Measurements from ENCODE around the gene MAFB.

MAFB gene

DNA sequence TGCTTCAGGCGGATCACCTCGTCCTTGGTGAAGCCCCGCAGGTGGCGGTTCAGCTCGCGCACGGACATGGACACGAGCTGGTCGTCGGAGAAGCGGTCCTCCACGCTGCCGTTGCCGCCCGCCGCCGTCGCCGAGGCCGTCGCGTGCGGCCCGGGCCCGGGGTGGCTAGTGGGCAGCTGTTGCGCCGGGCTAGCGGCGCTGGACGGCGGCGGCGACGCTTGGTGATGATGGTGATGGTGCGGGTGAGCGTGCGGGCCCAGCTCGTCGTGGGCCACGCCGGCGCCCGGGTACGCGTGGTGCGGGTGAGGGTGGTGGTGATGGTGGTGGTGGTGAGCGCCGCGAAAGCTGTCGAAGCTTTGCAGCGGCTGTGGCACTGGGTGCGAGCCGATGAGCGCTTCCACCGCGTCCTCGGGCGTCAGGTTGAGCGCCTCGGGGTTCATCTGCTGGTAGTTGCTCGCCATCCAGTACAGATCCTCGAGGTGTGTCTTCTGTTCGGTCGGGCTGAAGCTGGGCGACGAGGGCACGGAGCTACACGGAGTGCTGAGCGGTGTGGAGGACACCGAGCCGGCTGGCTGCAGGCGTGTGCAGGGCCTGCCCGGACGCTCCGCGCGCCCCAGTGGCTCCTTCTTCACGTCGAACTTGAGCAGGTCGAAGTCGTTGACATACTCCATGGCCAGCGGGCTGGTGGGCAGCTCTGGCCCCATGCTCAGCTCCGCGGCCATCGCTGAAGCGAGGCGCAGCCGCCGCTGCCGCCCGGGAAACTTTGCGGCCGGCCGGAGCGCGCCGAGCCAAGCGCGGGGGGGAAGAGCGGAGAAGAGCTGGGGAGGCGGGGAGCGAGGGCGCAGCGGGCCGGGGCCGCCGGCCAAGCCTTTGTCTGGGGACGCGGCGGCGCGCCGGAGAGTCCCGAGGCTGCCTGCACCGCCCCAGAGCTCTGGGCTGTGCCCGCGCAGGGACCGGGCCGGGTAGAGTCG, 622 bp downstream of the MAFB start:
- TF ChIP-seq, protein P1, sequence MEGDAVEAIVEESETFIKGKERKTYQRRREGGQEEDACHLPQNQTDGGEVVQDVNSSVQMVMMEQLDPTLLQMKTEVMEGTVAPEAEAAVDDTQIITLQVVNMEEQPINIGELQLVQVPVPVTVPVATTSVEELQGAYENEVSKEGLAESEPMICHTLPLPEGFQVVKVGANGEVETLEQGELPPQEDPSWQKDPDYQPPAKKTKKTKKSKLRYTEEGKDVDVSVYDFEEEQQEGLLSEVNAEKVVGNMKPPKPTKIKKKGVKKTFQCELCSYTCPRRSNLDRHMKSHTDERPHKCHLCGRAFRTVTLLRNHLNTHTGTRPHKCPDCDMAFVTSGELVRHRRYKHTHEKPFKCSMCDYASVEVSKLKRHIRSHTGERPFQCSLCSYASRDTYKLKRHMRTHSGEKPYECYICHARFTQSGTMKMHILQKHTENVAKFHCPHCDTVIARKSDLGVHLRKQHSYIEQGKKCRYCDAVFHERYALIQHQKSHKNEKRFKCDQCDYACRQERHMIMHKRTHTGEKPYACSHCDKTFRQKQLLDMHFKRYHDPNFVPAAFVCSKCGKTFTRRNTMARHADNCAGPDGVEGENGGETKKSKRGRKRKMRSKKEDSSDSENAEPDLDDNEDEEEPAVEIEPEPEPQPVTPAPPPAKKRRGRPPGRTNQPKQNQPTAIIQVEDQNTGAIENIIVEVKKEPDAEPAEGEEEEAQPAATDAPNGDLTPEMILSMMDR (IDR thresholded peaks at IDR 0.05; ENCODE audit: insufficient read depth, low read depth, low read length, missing control alignments): no peak
- DNase-seq (ENCODE audit: low read depth): no peak
- H3K4me3 ChIP-seq (ENCODE audit: low read depth, low read length): no peak overlapping the region; the same call in 1 of the 2 replicates

DNA sequence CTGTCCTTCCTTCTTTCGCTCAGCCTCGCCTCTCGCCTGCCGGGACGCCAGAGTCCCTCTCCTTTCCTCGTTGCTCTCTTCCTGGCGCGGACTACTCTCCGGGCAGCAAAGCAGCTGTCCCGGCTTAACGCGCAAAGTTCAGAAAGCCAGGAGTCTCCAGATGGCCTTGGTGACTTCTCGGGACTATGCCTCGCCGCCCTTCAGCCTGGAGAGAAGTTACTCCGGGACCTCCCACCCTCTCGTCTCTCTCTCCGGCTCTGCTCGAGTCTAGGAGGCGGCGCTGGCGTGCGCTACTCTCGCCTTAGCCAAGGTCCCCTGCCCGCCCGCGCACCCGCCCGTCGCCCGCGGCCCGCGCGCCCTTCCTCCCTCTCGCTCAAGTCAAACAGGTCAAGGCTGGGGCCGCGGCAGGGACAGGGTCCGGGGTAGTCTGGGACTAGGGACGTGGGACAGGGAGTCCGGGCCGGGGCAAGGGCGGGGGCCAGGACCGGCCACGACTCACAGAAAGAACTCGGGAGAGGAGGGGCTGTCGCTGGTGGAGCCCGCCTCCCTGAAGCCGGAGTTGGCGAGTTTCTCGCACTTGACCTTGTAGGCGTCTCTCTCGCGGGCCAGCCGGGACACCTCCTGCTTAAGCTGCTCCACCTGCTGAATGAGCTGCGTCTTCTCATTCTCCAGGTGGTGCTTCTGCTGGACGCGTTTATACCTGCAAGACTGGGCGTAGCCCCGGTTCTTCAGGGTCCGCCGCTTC, 1.5 kb downstream of the MAFB start:
- TF ChIP-seq, protein P1 (IDR thresholded peaks at IDR 0.05; ENCODE audit: insufficient read depth, low read depth, low read length, missing control alignments): no peak
- no peak overlapping the region for H3K4me3 ChIP-seq (ENCODE audit: low read depth, low read length)
- no peak for DNase-seq (ENCODE audit: low read depth)

DNA sequence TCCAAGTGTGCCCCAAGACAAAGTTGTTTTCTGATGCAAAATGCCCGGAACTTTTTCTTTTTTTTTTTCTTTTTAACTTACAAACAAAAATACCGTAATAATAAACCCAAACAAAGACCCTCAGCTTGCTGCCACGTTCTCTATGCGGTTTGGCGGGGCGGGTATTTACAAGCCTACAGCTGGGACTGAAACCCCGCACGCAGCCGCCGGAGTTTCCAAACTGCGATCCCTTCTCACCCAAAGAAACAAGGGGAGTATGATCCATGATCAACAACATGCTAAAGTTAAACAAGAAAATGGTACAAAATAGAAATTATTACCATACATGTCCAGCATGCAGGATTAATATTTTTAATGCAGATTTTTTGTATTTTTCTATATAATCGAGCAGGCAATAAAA, 2.1 kb downstream of the MAFB start:
- H3K4me3 ChIP-seq (ENCODE audit: low read depth, low read length): no peak overlapping the region
- TF ChIP-seq, protein P1 (IDR thresholded peaks at IDR 0.05; ENCODE audit: insufficient read depth, low read depth, low read length, missing control alignments): no peak
- no peak for DNase-seq (ENCODE audit: low read depth)

DNA sequence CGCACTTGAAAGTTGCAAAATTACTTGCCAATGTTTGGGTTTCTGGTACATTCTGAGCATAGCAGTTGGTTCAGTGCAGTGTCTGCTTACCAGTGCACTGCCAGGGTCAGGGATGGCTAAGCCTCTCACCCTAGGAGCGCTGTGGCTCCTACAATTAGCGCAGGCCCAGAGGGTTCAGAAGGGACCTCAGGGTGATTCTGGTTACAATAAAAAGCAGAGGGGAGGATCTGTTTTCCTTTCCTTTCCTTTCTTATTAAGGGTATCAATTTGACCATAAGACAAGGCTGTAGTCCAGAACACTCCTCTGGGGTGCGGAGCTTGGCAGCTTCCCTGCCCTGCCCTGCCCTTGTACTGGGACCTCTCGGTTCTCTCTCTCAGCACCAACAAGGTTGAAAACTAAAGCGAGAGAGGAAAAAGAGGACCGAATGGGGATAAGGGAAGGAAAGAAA, 2.6 kb downstream of the MAFB start:
- no peak overlapping the region for H3K4me3 ChIP-seq (ENCODE audit: low read depth, low read length)
- DNase-seq (ENCODE audit: low read depth): no peak
- TF ChIP-seq, protein P1 (IDR thresholded peaks at IDR 0.05; ENCODE audit: insufficient read depth, low read depth, low read length, missing control alignments): no peak

DNA sequence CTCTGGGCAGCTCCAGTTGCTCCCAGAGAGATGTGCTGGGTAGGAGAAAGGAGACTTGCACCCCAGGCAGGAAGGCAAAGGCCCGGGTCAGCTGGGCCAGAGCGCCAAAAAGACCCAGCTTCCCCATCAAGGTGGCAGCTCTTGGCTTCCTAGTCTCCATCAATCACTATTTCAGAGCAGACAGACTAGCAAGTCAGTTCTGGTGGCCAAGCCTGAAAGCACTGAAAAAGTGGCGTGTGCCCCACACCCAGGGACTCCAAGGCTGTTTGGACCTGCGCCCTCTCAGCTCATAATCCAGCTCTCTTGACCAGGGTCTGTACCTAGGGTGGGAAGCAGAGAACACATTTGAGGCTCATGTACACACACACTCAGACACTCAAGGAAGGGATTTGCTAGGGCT, 3.7 kb downstream of the MAFB start:
- H3K4me3 ChIP-seq (ENCODE audit: low read depth, low read length): no peak overlapping the region
- TF ChIP-seq, protein P1 (IDR thresholded peaks at IDR 0.05; ENCODE audit: insufficient read depth, low read depth, low read length, missing control alignments): no peak
- no peak for DNase-seq (ENCODE audit: low read depth)

DNA sequence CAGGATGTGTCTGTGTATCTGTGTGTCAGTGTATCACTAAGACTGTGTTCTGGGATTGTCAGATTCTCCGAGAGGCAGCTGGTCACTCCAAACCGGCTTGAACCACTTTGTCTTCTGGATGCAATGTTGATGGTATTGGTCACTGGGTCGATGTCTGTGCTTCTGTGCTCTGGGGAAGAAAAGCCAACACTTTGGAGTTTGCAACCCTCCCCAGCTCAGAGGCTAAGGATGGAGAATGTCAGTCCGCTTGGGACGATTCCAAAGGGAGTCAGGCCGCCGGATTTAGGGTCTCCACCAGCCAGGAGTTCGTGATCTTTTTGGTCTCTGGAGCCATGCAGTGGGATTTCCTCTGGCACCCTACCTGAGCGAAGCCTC, 5.2 kb downstream of the MAFB start:
- TF ChIP-seq, protein P1 (IDR thresholded peaks at IDR 0.05; ENCODE audit: insufficient read depth, low read depth, low read length, missing control alignments): no peak
- H3K4me3 ChIP-seq (ENCODE audit: low read depth, low read length): no peak overlapping the region
- DNase-seq (ENCODE audit: low read depth): no peak

All from GM12865 (cell line).